ENCODE measurements around the gene PYCARD. TPM values are rescaled to one million over a fixed set of nuclear protein-coding genes. Genes with fewer than 3 reads are reported as not detected.

Gene PYCARD
- total and polyA plus RNA-seq, 9 of the 15 experiments (the other 6 are each of a cell fraction or from before 2014, with no cell fraction given), result 1.3 to 28.4 (median 6.0) TPM

DNA sequence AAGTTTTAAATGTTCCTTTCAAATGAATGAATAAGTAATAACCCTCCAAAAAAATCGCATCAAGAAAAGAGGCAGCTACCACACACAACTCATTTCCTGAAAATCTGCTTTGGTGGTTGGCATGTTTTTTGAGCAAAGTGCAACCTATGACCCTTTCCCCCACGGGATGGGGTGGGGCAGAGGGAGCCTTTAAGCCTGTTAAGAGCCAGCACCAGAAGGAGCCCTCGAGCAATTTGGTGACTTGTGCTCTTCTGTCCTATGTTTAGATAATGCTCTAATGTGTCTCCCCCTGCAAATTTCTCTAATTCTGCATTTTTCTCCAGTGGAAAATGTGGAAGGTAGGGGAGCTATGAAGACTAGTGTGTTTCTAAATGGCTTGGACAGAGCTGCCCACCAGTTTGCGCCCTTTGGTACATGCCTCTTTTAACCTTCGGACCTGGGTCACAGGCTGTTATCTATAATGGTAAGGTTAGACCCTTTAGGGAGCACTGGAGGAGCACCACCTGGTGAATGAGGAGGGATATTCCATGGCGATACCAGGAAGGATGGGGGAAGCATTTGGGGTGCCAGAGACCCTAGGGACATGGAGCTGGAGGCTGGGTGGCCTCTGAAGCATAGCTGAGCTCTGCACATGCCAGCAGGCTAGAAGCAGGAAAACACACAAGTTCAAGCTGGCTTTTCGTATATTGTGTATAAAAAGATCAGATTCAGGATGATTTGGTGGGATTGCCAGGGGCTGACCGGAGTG is 1.6 kb downstream of the PYCARD start (continued):
- no peak for TF ChIP-seq YY1 (IDR thresholded peaks at IDR 0.05; ENCODE audit: borderline replicate concordance in 1 of 3, control insufficient read depth in 1 of 3, extremely low read depth in 1 of 3, insufficient read depth in 3 of 3, insufficient read length in 1 of 3, insufficient replicate concordance in 2 of 3, low read depth in 1 of 3, low read length in 2 of 3)
- no peak for TF ChIP-seq IRF2 (CRISPR knock-in tag; IDR thresholded peaks at IDR 0.05)
- TF ChIP-seq, protein P1, sequence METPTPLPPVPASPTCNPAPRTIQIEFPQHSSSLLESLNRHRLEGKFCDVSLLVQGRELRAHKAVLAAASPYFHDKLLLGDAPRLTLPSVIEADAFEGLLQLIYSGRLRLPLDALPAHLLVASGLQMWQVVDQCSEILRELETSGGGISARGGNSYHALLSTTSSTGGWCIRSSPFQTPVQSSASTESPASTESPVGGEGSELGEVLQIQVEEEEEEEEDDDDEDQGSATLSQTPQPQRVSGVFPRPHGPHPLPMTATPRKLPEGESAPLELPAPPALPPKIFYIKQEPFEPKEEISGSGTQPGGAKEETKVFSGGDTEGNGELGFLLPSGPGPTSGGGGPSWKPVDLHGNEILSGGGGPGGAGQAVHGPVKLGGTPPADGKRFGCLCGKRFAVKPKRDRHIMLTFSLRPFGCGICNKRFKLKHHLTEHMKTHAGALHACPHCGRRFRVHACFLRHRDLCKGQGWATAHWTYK (CRISPR knock-in tag; IDR thresholded peaks at IDR 0.05), result no peak
- no peak for TF ChIP-seq CREB1 (IDR thresholded peaks at IDR 0.05)
- TF ChIP-seq CREB1 (CRISPR knock-in tag; IDR thresholded peaks at IDR 0.05), result no peak
- TF ChIP-seq, protein P2, sequence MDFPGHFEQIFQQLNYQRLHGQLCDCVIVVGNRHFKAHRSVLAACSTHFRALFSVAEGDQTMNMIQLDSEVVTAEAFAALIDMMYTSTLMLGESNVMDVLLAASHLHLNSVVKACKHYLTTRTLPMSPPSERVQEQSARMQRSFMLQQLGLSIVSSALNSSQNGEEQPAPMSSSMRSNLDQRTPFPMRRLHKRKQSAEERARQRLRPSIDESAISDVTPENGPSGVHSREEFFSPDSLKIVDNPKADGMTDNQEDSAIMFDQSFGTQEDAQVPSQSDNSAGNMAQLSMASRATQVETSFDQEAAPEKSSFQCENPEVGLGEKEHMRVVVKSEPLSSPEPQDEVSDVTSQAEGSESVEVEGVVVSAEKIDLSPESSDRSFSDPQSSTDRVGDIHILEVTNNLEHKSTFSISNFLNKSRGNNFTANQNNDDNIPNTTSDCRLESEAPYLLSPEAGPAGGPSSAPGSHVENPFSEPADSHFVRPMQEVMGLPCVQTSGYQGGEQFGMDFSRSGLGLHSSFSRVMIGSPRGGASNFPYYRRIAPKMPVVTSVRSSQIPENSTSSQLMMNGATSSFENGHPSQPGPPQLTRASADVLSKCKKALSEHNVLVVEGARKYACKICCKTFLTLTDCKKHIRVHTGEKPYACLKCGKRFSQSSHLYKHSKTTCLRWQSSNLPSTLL (IDR thresholded peaks at IDR 0.05), result no peak
- TF ChIP-seq, protein P3, sequence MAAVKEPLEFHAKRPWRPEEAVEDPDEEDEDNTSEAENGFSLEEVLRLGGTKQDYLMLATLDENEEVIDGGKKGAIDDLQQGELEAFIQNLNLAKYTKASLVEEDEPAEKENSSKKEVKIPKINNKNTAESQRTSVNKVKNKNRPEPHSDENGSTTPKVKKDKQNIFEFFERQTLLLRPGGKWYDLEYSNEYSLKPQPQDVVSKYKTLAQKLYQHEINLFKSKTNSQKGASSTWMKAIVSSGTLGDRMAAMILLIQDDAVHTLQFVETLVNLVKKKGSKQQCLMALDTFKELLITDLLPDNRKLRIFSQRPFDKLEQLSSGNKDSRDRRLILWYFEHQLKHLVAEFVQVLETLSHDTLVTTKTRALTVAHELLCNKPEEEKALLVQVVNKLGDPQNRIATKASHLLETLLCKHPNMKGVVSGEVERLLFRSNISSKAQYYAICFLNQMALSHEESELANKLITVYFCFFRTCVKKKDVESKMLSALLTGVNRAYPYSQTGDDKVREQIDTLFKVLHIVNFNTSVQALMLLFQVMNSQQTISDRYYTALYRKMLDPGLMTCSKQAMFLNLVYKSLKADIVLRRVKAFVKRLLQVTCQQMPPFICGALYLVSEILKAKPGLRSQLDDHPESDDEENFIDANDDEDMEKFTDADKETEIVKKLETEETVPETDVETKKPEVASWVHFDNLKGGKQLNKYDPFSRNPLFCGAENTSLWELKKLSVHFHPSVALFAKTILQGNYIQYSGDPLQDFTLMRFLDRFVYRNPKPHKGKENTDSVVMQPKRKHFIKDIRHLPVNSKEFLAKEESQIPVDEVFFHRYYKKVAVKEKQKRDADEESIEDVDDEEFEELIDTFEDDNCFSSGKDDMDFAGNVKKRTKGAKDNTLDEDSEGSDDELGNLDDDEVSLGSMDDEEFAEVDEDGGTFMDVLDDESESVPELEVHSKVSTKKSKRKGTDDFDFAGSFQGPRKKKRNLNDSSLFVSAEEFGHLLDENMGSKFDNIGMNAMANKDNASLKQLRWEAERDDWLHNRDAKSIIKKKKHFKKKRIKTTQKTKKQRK (IDR thresholded peaks at IDR 0.05; ENCODE audit: borderline replicate concordance, low read depth, low read length), result no peak
- TF ChIP-seq SIX5 (IDR thresholded peaks at IDR 0.05; ENCODE audit: borderline replicate concordance in 1 of 2, insufficient read depth in 1 of 2, low read depth in 1 of 2, low read length in 2 of 2), result no peak
- 0 out of 2 replicates have a peak, but pooled peaks have one; percentile 19 for TF ChIP-seq MAFG (tag; conservative IDR thresholded peaks at IDR 0.05)
- TF ChIP-seq, protein P4, sequence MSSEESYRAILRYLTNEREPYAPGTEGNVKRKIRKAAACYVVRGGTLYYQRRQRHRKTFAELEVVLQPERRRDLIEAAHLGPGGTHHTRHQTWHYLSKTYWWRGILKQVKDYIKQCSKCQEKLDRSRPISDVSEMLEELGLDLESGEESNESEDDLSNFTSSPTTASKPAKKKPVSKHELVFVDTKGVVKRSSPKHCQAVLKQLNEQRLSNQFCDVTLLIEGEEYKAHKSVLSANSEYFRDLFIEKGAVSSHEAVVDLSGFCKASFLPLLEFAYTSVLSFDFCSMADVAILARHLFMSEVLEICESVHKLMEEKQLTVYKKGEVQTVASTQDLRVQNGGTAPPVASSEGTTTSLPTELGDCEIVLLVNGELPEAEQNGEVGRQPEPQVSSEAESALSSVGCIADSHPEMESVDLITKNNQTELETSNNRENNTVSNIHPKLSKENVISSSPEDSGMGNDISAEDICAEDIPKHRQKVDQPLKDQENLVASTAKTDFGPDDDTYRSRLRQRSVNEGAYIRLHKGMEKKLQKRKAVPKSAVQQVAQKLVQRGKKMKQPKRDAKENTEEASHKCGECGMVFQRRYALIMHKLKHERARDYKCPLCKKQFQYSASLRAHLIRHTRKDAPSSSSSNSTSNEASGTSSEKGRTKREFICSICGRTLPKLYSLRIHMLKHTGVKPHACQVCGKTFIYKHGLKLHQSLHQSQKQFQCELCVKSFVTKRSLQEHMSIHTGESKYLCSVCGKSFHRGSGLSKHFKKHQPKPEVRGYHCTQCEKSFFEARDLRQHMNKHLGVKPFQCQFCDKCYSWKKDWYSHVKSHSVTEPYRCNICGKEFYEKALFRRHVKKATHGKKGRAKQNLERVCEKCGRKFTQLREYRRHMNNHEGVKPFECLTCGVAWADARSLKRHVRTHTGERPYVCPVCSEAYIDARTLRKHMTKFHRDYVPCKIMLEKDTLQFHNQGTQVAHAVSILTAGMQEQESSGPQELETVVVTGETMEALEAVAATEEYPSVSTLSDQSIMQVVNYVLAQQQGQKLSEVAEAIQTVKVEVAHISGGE (CRISPR knock-in tag; IDR thresholded peaks at IDR 0.05), result no peak
- TF ChIP-seq SP2 (IDR thresholded peaks at IDR 0.05; ENCODE audit: extremely low read depth, low read depth, low read length, poor library complexity, severe bottlenecking), result no peak
- no peak for TF ChIP-seq BACH1 (tag; IDR thresholded peaks at IDR 0.05)
- no peak for TF ChIP-seq JUNB (CRISPR knock-in tag; conservative IDR thresholded peaks at IDR 0.05)

All from K562 (cell line).